ENCODE results near the gene ZNF724.
A peak's percentile ranks its signal among the peaks of the same experiment; 100 is the strongest.
"Not testable (repeated sequence)": the region's sequence is repeated elsewhere in the genome, so short reads cannot be mapped to it uniquely, and the experiment has no call there.

Gene ZNF724

GRCh38 chr19:23249911-23250649 lies at the start of gene ZNF724:
Gene ZNF724, minus strand, starts transcription at chr19:23250394. Its CDS starts 152 bp downstream, at chr19:23250242.
- DNase-seq (ENCODE audit: low read depth in 2 of 2) = peak; percentile 78 to 79

GRCh38 chr19:23294141-23294540 lies 43.9 kb upstream of the ZNF724 start:
- no peak for DNase-seq (ENCODE audit: low read depth in 2 of 2)

GRCh38 chr19:23289966-23290365 lies 39.8 kb upstream of the ZNF724 start:
- not testable (repeated sequence) for DNase-seq (ENCODE audit: low read depth in 2 of 2)

- DNase-seq (ENCODE audit: low read depth in 2 of 2) = no peak
Observed at GRCh38 chr19:23287620-23288019, 37.4 kb upstream of the ZNF724 start.

GRCh38 chr19:23286477-23286876 lies 36.3 kb upstream of the ZNF724 start:
- no peak for DNase-seq (ENCODE audit: low read depth in 2 of 2)

- no peak for DNase-seq (ENCODE audit: low read depth in 2 of 2)
Observed at GRCh38 chr19:23285948-23286347, 35.8 kb upstream of the ZNF724 start.

- DNase-seq (ENCODE audit: low read depth in 2 of 2) = not testable (repeated sequence)
Observed at GRCh38 chr19:23285326-23285725, 35.1 kb upstream of the ZNF724 start.

GRCh38 chr19:23283925-23284324 lies 33.7 kb upstream of the ZNF724 start:
- DNase-seq (ENCODE audit: low read depth in 2 of 2) = peak; percentile 43 to 47

GRCh38 chr19:23281663-23282276 lies 31.6 kb upstream of the ZNF724 start:
- no peak for DNase-seq (ENCODE audit: low read depth in 2 of 2)

GRCh38 chr19:23278118-23278517 lies 27.9 kb upstream of the ZNF724 start:
- DNase-seq (ENCODE audit: low read depth in 2 of 2) = not testable (repeated sequence)

- peak; percentile 87 to 88 for DNase-seq (ENCODE audit: low read depth in 2 of 2)
Observed at GRCh38 chr19:23273590-23274412, 23.6 kb upstream of the ZNF724 start.

- no peak for DNase-seq (ENCODE audit: low read depth in 2 of 2)
Observed at GRCh38 chr19:23273022-23273589, 22.9 kb upstream of the ZNF724 start.

GRCh38 chr19:23263870-23264590 lies 13.8 kb upstream of the ZNF724 start:
- DNase-seq (ENCODE audit: low read depth in 2 of 2) = no peak

- DNase-seq (ENCODE audit: low read depth in 2 of 2) = no peak
Observed at GRCh38 chr19:23263396-23263795, 13.2 kb upstream of the ZNF724 start.

GRCh38 chr19:23262920-23263319 lies 12.7 kb upstream of the ZNF724 start:
- no peak for DNase-seq (ENCODE audit: low read depth in 2 of 2)

- no peak for DNase-seq (ENCODE audit: low read depth in 2 of 2)
Observed at GRCh38 chr19:23261496-23262020, 11.4 kb upstream of the ZNF724 start.

- no peak for DNase-seq (ENCODE audit: low read depth in 2 of 2)
Observed at GRCh38 chr19:23260956-23261355, 10.8 kb upstream of the ZNF724 start.

GRCh38 chr19:23259961-23260360 lies 9.8 kb upstream of the ZNF724 start:
- no peak for DNase-seq (ENCODE audit: low read depth in 2 of 2)

GRCh38 chr19:23255700-23256099 lies 5.5 kb upstream of the ZNF724 start:
- no peak for DNase-seq (ENCODE audit: low read depth in 2 of 2)

- DNase-seq (ENCODE audit: low read depth in 2 of 2) = no peak
Observed at GRCh38 chr19:23254141-23254910, 4.1 kb upstream of the ZNF724 start.
